GM12892 (cell line): ENCODE results near the gene DECR2.

ENCODE experiments used
- POLR2A ChIP-seq: IDR thresholded peaks from 2 replicates; pipeline ENCODE4 v1.6.1; 2011; ENCODE audit warnings: low read depth, low read length, control low read depth
- POLR2AphosphoS5 ChIP-seq: IDR thresholded peaks from 2 replicates; pipeline ENCODE4 v1.6.1; 2011; ENCODE audit warnings: low read depth, low read length, control low read depth

DNA sequence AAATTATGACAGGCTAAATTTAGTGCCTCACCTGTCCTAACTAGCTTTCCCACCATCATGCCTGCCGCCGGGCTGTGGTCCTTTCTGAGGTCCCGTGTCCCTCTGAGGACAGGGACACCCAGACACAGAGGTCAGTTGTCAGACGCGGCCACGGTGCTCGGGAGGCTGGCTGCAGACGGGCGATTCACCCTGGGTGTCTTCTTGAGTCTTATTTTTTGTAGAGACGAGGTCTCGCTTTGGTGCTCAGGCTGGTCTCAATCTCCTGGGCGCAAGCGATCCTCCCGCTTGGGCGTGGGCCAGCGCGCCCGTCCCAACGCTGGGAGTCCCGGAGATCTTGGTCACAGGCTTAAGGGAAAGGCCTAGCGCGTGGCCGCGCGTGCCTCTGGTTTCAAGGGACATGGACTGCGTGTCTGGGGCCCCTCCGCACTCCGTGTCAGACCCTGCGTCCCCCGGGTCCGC lies 23.0 kb downstream of the DECR2 start:
- TF ChIP-seq POLR2A: no peak
- TF ChIP-seq POLR2AphosphoS5: no peak
